Left forelimb (tissue), 1 donor: ENCODE data around the gene GRM6.

Source experiments
- DNase-seq: peaks from one replicate; pipeline ENCODE4 v3.0.0-alpha.2; 2018; ENCODE audit warnings: low spot score

GRM6 gene

DNA sequence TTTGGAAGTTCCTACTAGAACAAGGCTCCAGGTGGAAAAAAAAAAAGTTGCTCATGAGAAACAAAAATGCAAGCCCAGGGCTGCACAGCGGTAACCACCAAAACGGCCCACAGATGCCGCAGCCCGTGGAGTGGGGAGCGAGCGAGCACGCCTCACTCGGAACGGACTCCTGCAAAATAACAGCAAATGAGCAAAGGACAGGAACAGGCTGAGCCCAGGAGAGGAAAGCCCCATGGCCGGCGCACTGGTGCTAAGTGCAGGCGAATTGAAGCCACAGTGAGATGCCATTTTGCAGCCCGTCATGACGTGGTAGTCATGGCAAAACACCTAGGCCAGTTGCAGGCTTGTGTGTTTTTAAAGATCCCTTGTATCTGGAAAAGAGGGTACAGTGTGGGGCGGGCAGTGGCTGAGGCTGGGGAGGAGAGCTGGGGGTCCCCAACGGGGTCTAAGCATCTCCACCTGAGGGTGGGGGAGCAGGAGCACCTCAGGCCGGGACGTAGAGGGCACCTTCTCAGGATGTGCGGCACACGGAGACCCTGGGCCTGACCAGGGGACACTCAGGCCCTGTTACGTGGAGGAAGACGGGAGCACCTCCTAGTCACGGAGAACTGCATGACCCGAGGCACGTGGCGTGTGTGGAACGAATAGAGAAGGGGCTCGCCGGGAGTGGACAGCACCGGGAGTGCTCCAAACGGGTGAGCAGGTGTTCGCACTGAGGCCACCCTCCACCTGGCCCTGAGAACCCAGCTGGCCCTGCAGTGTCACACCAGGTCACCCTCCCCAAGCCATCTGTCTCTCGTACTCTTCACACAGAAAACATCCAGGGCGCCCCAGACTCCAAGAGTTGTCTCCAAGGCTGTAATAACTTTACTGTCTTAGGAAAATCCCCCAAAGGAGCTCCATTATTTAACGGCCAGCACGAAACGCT is 10.7 kb downstream of the GRM6 start:
- no peak for DNase-seq

- DNase-seq: no peak
These were observed 11.4 kb downstream of the GRM6 start for GRCh38 chr5:178983728-178984127.

DNA sequence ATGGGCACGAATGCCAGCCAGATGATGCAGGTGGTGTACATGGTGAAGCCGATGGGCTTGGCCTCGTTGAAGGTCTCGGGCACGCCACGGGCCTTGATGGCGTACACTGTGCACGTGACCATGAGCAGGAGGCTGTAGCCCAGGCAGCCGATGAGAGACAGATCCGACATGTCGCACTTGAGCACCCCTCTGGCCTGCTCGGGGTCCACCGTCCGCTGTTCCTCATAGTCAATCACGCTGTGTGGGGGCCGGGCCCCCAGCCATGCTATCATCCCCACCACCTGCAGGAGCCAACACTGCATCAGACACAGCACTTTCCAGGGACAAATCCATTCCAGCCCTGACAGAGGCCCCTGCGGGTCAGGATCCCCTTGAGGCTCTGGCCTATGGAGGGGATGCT is 12.2 kb downstream of the GRM6 start:
- DNase-seq: no peak

GRCh38 chr5:178981381-178981780 is 13.7 kb downstream of the GRM6 start:
- DNase-seq: no peak

DNA sequence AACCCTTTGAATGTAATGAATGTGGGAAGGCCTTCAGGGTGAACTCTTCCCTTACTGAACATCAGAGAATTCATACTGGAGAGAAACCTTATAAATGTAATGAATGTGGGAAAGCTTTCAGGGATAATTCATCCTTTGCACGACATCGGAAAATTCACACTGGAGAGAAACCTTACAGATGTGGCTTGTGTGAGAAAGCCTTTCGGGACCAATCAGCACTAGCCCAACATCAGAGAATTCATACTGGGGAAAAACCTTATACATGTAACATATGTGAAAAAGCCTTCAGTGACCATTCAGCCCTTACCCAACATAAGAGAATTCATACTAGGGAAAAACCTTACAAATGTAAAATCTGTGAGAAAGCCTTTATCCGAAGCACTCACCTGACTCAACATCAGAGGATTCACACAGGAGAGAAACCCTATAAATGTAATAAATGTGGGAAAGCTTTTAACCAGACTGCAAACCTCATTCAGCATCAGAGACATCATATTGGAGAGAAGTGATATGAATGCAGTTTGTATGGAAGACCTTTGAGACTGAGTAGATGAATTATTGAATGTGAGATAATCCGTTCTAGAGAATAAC is 29.6 kb downstream of the GRM6 start:
- DNase-seq: no peak

GRCh38 chr5:178941361-178941760 is 53.8 kb downstream of the GRM6 start:
- peak; percentile 67 for DNase-seq

DNA sequence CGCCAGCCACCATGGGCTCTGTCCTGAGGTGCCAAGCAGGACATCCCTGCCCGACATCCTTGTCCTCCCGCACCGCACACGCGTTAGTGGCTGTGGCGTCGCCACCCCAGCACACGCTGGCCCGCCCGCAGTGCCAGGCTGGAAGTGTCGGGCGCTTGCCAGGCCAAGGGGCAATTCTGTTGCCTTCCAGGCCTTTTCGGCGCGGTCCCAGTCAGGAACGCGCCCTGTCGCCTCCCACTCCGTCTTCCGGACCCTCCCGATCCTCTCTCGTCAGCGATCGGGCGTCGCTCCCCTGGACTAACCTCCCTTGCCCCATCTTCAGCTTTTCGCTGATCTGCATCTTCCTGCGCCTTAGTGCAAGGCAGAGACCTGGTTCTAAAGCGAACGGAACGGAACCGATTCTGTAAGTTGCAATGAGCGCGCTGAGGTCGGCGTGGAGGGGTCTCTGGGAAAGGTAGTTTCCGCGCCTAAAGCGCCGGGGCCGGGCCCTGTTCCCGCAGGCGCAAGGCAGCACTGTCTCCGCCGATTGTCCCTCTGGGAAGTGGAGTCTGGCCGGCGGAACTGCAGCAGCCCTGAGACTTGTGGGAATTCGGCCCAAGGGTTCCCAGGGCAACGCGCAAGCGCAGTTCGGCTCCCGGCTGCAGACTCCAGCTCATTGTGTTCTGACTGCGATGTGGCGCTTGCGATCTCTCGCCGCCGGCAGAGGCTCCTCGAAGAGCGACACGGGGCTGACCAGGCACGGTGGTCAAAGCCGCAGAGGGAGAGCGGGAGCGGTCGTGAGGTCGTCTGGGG is 54.4 kb downstream of the GRM6 start, which contains the start of gene ZNF454:
ZNF454 (plus strand) TSS at position 630 of the 792 bp plus-strand sequence. CDS start 1,594 bp downstream, outside the sequence.
- DNase-seq: peak; percentile 94

DNA sequence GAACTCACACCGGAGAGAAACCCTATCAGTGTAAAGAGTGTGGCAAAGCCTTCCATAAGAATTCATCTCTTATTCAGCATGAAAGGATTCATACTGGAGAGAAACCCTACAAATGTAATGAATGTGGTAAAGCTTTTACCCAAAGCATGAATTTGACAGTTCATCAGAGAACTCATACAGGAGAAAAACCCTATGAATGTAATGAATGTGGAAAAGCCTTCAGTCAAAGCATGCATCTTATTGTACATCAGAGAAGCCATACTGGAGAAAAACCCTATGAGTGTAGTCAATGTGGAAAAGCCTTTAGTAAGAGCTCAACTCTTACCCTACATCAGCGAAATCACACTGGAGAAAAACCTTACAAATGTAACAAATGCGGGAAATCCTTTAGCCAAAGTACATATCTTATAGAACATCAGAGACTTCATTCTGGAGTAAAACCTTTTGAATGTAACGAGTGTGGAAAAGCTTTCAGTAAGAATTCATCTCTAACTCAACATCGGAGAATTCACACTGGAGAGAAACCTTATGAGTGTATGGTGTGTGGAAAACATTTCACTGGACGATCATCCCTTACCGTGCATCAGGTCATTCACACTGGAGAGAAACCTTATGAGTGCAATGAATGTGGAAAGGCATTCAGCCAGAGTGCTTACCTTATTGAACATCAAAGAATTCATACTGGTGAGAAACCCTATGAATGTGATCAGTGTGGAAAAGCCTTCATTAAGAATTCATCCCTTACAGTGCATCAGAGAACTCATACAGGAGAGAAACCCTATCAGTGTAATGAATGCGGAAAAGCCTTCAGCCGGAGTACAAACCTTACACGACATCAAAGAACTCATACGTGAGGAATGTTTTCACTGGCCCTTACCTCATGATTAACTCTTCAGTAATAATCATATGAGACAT is 63.0 kb downstream of the GRM6 start:
- DNase-seq: no peak
